GM12872 (cell line): ENCODE results near the gene IRF2BP2.

Experiments
- CTCF ChIP-seq: IDR thresholded peaks from 3 replicates; pipeline ENCODE4 v1.5.1; 2011; ENCODE audit warnings: low read depth, mild to moderate bottlenecking, low read length, moderate library complexity; ENCODE audit not compliant: insufficient read depth

Gene IRF2BP2

GRCh38 chr1:234606784-234607108 lies 3.2 kb downstream of the IRF2BP2 start:
- TF ChIP-seq CTCF = no peak

GRCh38 chr1:234605983-234606783 lies 3.8 kb downstream of the IRF2BP2 start:
- peak; percentile 28; the same call in 1 of the 3 replicates for TF ChIP-seq CTCF

- TF ChIP-seq CTCF = no peak
Observed at GRCh38 chr1:234605399-234605982, 4.5 kb downstream of the IRF2BP2 start.

GRCh38 chr1:234604495-234605398 lies 5.2 kb downstream of the IRF2BP2 start:
- no peak for TF ChIP-seq CTCF

- TF ChIP-seq CTCF = no peak
Observed at GRCh38 chr1:234603221-234604204, 6.5 kb downstream of the IRF2BP2 start.

GRCh38 chr1:234602334-234603220 lies 7.4 kb downstream of the IRF2BP2 start:
- TF ChIP-seq CTCF = no peak
